ENCODE results near the gene BCL6. TPM values are rescaled to one million over a fixed set of nuclear protein-coding genes. Genes with fewer than 3 reads are reported as not detected.

BCL6 gene
- total and polyA plus RNA-seq, 2 of the 8 experiments (the other 6 are each of a cell fraction or from before 2014, with no cell fraction given): 5.7 to 10.4 TPM

DNA sequence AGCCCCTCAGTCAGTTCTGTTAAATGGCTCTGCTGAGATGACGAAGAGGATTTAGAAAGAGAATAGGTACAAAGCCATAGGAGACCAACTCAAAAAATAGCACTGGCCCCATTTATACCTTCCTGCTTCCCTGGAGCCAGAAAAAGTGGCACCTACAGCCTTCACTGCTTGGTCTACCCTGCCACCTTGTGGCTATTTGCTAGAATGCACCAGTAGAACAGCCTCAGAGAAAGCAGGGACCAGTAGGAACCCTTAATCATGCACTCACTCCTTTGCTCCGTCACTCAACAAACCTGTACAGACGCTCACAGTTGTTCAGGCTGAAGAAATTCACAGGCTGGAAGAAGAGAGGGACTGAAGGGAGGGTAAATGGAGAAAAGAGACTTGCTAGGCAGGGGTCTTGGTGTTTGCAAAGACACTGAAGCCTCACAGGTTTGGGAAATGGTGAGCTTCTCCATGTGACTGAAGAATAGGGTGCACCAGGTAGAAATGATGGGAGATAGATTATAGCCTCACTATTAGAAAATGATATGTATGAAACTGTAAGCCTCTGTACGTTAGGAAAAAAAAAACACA, 30.8 kb downstream of the BCL6 start:
- WGBS, 2 experiments (ENCODE audit: extremely low coverage in 1 of 2, insufficient coverage in 1 of 2, insufficient read length in 1 of 2, insufficient replicate concordance in 2 of 2, low coverage in 1 of 2, low lambda C conversion rate in 2 of 2, missing lambda C conversion rate in 1 of 2): 28% methylated on average over 4 of the region's 4 CpGs; no CpG with 5 or more reads in 1 of the 2 experiments
- Histone ChIP-seq H2BK15ac (ENCODE audit: low read length) (no peak overlapping the region), H2BK12ac (ENCODE audit: low read depth, low read length) (no peak overlapping the region), H2AK5ac (ENCODE audit: low read depth, low read length) (no peak overlapping the region), H3K4me2 (ENCODE audit: insufficient read depth in 1 of 2, low read depth in 2 of 2, low read length in 2 of 2) (no peak overlapping the region), H3K23me2 (ENCODE audit: low read depth, low read length) (0 out of 2 replicates have a peak, but pooled peaks cover 2% of the 10 kb centered on the region), H3K18ac (ENCODE audit: extremely low read depth, low read length) (no peak overlapping the region), H4K5ac (ENCODE audit: insufficient read length, low read depth, low read length) (no peak overlapping the region), H4K8ac (ENCODE audit: extremely low read depth, insufficient read depth, low read length) (no peak overlapping the region), H2BK5ac (ENCODE audit: low read depth, low read length) (no peak overlapping the region), H4K20me1 (replicated peaks in 1 of 2; ENCODE audit: control insufficient read depth in 1 of 2, insufficient read depth in 2 of 2, low read length in 2 of 2) (no peaks in the 10 kb centered on the region), H3K36me3 (ENCODE audit: control insufficient read depth in 2 of 4, insufficient read depth in 4 of 4, low read length in 3 of 4) (no peaks in the 10 kb centered on the region), H3K9ac (replicated peaks in 1 of 4; ENCODE audit: extremely low read depth in 1 of 4, low read depth in 3 of 4, low read length in 3 of 4) (no peak overlapping the region), H3K4ac (replicated peaks; ENCODE audit: insufficient read length, low read depth, low read length) (no peak overlapping the region), H3K9me3 (ENCODE audit: insufficient read depth in 2 of 2, low read depth in 1 of 2, low read length in 1 of 2) (no peaks in the 10 kb centered on the region; a peak in 1 of 4 replicates), H3K79me2 (ENCODE audit: control insufficient read depth in 1 of 2, insufficient read depth in 2 of 2, low read length in 2 of 2) (no peaks in the 10 kb centered on the region), H3K27me3 (replicated peaks in 1 of 4; ENCODE audit: control insufficient read depth in 3 of 4, extremely low read depth in 1 of 4, insufficient read depth in 3 of 4, low read length in 3 of 4) (no peaks in the 10 kb centered on the region), H3K4me1 (replicated peaks in 1 of 4; ENCODE audit: control insufficient read depth in 3 of 4, insufficient read depth in 4 of 4, low read length in 3 of 4) (peaks cover 0 to 4% (median 4%) of the 10 kb centered on the region in 4 experiments; a peak in 4 of 7 replicates), H2AFZ (ENCODE audit: low read length) (peak overlapping the region; percentile 47; the same call in 1 of the 2 replicates), H2BK120ac (replicated peaks; ENCODE audit: low read depth, low read length) (no peak overlapping the region), H3K27ac (ENCODE audit: low read depth, low read length) (no peak overlapping the region), H4K91ac (replicated peaks; ENCODE audit: insufficient read length, low read length) (no peak overlapping the region), H3K4me3 (ENCODE audit: extremely low read depth in 1 of 4, insufficient read depth in 2 of 4, low read depth in 3 of 4, low read length in 4 of 4) (no peak overlapping the region), H3K14ac (ENCODE audit: insufficient read length) (no peak overlapping the region), H3K23ac (ENCODE audit: insufficient read length) (no peak overlapping the region), H3K56ac (replicated peaks; ENCODE audit: insufficient read length, low read depth, low read length) (no peak overlapping the region), H2BK20ac (ENCODE audit: low read length) (no peak overlapping the region), H3K79me1 (ENCODE audit: low read depth, low read length) (no peaks in the 10 kb centered on the region)
- CTCF ChIA-PET (ENCODE audit: partially characterized antibody): interaction anchor here (0.6 to 23.0 kb wide), 28 partner anchors 11 to 1144 kb away, joined by 3 to 280 read pairs (median 3); partner anchors contain the start of genes DNAJB11 and RTP2
- no peak for TF ChIP-seq BRCA1 (IDR thresholded peaks at IDR 0.05; ENCODE audit: low read depth, low read length)
- TF ChIP-seq GABPA (IDR thresholded peaks at IDR 0.05; ENCODE audit: borderline replicate concordance, insufficient read depth, low read length): no peak
- peak; percentile 99 for TF ChIP-seq RAD21 (IDR thresholded peaks at IDR 0.05 in 1 of 2, conservative IDR thresholded peaks at IDR 0.05 in 1 of 2; ENCODE audit: low read depth in 2 of 2, low read length in 2 of 2)
- TF ChIP-seq, protein P1, sequence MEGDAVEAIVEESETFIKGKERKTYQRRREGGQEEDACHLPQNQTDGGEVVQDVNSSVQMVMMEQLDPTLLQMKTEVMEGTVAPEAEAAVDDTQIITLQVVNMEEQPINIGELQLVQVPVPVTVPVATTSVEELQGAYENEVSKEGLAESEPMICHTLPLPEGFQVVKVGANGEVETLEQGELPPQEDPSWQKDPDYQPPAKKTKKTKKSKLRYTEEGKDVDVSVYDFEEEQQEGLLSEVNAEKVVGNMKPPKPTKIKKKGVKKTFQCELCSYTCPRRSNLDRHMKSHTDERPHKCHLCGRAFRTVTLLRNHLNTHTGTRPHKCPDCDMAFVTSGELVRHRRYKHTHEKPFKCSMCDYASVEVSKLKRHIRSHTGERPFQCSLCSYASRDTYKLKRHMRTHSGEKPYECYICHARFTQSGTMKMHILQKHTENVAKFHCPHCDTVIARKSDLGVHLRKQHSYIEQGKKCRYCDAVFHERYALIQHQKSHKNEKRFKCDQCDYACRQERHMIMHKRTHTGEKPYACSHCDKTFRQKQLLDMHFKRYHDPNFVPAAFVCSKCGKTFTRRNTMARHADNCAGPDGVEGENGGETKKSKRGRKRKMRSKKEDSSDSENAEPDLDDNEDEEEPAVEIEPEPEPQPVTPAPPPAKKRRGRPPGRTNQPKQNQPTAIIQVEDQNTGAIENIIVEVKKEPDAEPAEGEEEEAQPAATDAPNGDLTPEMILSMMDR (IDR thresholded peaks at IDR 0.05; ENCODE audit: control extremely low read depth in 1 of 3, insufficient read depth in 1 of 3, low read depth in 1 of 3, low read length in 3 of 3): peak; percentile 64 to 92 (median 92)
- POLR2A ChIA-PET (ENCODE audit: partially characterized antibody): no interaction called here
- FAIRE-seq (peak; percentile 84), DNase-seq (ENCODE audit: low read depth in 1 of 2, low spot score in 2 of 2) (peak in 1 of 2 experiments; percentile 86)
